ENCODE measurements around the gene DLX6. TPM values are rescaled to one million over a fixed set of nuclear protein-coding genes. Genes with fewer than 3 reads are reported as not detected.
"Not testable (repeated sequence)": the region's sequence is repeated elsewhere in the genome, so short reads cannot be mapped to it uniquely, and the experiment has no call there.

The DLX6 gene
- total RNA-seq, 2 donors from 2014 or later: 1.5 to 2.0 TPM

DNA sequence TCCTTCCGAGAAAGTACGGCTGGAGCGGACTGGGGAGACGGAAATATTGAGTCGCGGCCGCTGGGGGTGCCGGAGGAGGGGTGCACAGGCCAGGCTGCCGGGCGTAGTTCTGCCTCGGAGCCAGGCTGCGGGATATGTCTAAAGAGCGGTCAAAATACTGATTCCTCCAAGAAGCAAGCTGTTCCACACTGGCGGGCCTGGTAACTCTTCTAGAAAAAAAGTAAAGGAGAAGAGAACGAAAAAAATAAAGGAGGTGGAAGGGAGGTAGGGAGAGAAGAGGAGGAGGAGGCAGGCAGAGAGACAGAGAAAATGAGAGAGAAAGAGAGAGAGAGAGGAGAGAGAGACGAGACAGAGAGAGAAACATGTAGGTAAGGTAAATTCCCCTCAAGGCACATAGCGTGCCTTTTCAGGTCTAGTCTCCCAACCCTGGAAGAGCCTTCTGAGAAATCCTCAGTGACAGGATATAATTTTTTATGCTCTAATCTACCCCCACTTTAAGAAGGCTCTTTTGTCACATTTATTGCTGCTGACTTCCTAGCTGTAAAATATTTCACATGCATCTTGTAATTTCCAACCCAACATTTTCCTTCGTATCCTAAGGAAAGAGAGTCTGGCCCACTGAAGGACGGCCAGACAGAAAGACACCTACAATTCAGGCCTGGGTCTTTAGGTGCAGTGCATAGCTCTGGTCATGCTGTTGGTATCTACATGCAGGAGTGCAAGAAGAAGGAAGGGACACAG is 13.6 kb downstream of the DLX6 start:
- no peak for DNase-seq (ENCODE audit: low spot score)
- intact Hi-C loops (cut with DNase I): no loop called here

DNA sequence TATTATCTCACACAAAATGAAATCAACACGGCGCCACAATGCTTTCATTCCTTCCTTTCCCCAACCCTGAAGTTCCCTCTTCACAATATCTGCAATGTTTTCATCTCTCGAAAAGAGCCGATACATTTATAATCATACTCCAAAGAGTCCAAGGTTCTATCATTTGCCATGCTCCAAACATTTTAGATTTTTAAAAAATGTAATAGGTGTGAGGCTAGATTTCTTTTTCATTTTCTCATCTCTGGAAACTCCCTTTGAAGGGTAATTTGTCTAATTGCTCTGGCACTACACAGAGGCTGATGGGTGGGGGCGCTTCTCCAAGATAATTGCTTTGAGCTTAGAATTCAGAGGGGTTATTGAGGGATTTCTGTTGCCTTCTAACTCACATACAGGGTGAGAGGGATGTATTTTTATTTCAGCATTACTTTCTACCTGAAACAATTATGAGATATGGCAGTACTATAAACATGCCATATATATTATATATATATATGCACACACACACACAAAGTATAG is 14.4 kb downstream of the DLX6 start:
- intact Hi-C loops (cut with DNase I): loop anchor here (5.0 to 10.0 kb wide), 2 partner anchors 207 to 1105 kb away; no protein-coding TSS in a partner anchor
- no peak for DNase-seq (ENCODE audit: low spot score)

- intact Hi-C loops (cut with DNase I): loop anchor here (5.0 to 10.0 kb wide), 2 partner anchors 208 to 1106 kb away; no protein-coding TSS in a partner anchor
- DNase-seq (ENCODE audit: low spot score): no peak
Measured at GRCh38 chr7:97020601-97020995, 15.2 kb downstream of the DLX6 start.

DNA sequence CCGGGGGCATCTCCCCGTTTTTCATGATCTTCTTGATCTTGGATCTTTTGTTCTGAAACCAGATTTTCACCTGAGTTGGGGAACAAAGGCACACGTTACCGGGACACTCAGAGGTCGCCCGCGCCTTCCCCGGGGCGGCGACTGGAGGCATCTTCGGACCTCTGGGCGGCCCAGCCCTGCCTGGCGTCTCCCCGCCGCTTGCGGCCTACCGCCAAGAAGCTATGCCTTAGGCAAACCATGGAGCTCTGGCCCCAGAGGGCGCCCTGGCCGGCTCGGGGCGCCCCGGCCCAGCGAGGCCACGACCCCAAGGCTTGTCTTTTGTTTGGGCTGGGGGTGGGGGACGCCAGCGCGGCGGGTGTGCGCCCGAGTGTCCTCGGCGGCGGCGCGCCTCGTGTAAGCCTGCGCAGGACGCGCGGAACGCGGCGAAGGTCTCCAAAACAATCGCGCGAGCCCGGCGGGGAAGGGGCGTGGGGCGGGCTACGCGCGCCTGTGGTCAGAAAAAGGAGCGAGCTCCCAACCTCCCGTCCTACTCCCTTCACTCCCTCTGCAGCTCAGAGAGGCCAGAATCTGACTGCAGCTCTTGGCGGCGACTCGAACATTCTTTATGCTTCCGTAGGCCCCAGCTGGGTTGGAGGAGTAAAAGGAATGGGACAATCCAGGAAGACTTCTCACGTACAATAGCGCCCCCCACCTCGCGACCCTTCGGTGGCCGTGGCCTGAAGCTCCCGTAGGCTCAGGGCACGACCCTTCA is 15.8 kb downstream of the DLX6 start:
- no peak for DNase-seq (ENCODE audit: low spot score)
- intact Hi-C loops (cut with DNase I): loop anchor here (5.0 to 10.0 kb wide), 2 partner anchors 209 to 1106 kb away; no protein-coding TSS in a partner anchor

GRCh38 chr7:97021747-97022490 is 16.6 kb downstream of the DLX6 start:
- no peak for DNase-seq (ENCODE audit: low spot score)
- intact Hi-C loops (cut with DNase I): loop anchor here (5.0 to 10.0 kb wide), 2 partner anchors 210 to 1107 kb away; no protein-coding TSS in a partner anchor

GRCh38 chr7:97022491-97023306 is 17.3 kb downstream of the DLX6 start:
- intact Hi-C loops (cut with DNase I): loop anchor here (5.0 to 10.0 kb wide), 2 partner anchors 210 to 1108 kb away; no protein-coding TSS in a partner anchor
- no peak for DNase-seq (ENCODE audit: low spot score)

DNA sequence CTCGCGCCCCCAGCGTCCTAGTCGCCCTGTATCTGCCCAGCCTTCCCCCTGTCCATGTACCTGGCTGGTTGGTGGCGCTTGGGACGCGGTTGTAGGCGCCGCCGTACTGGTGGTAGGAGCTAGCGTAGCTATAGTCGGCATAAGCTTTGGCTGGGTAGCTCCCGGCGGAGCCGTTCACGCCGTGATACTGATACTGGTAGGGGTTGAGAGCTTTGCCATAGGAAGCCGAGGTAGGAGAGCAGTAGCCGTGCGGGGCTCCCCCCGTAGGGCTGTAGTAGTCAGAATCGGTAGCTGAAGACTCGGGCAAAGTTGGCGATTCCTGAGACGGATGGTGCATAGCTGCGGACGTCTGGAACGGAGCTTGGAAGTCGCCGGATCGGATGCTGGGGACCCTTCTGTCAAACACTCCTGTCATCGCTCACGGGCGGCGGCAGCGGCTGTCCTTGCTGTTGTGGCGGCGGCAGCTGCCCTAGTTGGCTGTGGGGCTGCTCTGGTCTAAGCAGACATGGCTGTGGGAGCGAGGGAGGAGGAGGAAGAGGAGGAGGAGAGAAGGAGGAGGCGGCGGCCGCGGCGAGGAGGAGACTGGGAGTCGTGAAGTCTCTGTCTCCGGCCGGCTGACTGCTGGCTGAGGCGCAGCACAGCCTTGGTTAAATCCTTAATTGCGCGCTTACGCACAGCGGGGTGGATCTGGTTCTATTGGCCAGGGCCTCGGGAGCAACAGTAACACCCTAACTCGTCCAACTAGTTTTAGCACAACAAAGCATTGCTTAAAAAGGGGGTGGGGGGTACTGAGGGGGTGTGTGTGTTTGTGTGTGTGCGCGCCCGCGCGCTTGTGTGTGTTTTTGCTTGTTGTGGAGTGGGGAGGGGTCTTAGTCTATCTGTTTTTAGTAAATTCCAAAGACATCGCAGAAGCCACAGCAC is 19.1 kb downstream of the DLX6 start, which contains the start of gene DLX5:
TSS of gene DLX5 (minus strand) at position 623 of the 921 bp plus-strand sequence. CDS start at position 415, 208 bp downstream.
- peak; percentile 93 for DNase-seq (ENCODE audit: low spot score)
- intact Hi-C loops (cut with DNase I): loop anchor here (5.0 to 10.0 kb wide), 4 partner anchors 212 to 1110 kb away; no protein-coding TSS in a partner anchor

DNA sequence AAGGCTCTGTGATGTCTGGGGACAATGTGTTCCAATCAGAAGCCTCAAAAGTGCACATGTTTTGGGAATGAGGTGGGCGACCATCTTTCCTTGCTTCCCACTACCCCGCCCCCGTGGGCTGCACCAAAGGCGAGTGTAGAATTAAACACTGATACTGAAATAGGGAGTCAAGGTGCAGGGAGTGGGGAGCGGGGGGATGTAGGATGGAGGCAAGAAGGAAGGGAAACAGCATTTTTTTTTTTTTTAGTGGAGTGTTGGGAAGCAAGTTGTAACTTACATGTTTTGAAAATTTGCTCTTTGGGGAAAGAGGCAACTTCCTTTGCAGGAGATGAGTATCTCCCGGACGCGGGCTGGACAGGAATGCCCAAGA is 19.8 kb downstream of the DLX6 start:
- no peak for DNase-seq (ENCODE audit: low spot score)
- intact Hi-C loops (cut with DNase I): loop anchor here (5.0 to 10.0 kb wide), 3 partner anchors 948 to 1110 kb away; no protein-coding TSS in a partner anchor

DNA sequence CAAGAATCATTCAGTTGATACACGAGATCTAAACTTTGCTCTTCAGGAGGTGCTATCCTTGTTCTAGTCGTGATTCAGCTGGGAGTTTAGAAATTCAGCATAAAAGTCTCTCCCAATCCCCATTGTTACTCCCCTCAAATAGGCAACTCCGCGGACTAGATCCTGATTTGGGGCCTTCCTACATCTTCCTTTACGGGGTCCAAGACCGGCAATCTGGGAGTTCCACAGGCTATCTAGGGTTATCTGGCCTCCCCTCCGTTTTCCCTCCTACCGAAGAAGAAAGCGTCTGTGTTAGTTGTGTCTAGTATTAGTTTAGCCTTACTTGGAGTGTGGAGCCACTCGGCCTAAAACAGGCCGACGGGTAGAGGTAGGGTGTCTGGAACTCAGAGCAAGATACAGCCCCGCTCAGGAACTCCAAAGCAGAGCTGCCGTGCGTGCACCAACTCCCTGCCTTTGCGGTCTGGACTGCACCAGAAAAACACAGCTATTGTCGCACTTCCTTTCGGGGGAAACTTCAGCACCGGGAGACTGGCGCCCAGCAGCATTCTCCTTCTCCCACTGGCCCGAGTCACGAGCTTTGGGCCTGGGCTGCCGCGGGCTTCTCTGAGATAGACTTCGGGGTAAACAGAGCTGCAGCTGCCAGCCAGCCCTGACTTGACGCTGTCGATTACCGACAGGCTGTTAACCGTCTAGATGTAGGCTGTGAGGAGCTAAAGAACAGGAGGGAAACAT is 20.8 kb downstream of the DLX6 start:
- no peak for DNase-seq (ENCODE audit: low spot score)
- intact Hi-C loops (cut with DNase I): loop anchor here (5.0 to 10.0 kb wide), 3 partner anchors 949 to 1111 kb away; no protein-coding TSS in a partner anchor

GRCh38 chr7:97026715-97027426 is 21.5 kb downstream of the DLX6 start:
- no peak for DNase-seq (ENCODE audit: low spot score)
- intact Hi-C loops (cut with DNase I): loop anchor here (5.0 to 10.0 kb wide), 3 partner anchors 950 to 1112 kb away; no protein-coding TSS in a partner anchor

- intact Hi-C loops (cut with DNase I): loop anchor here (5.0 to 10.0 kb wide), 3 partner anchors 950 to 1113 kb away; no protein-coding TSS in a partner anchor
- peak; percentile 93 for DNase-seq (ENCODE audit: low spot score)
Measured at GRCh38 chr7:97027427-97028234, 22.3 kb downstream of the DLX6 start.

- intact Hi-C loops (cut with DNase I); DNase-seq (ENCODE audit: low spot score): not testable (repeated sequence)
Measured at GRCh38 chr7:97034213-97034852, 29.0 kb downstream of the DLX6 start.

GRCh38 chr7:97039374-97040065 is 34.2 kb downstream of the DLX6 start:
- DNase-seq (ENCODE audit: low spot score): no peak
- intact Hi-C loops (cut with DNase I): no loop called here

- no peak for DNase-seq (ENCODE audit: low spot score)
- intact Hi-C loops (cut with DNase I): no loop called here
Measured at GRCh38 chr7:97043281-97043680, 37.9 kb downstream of the DLX6 start.
